Right lobe of liver (tissue), 4 donors: ENCODE results near the gene NAALADL2.

Experiments used
- CTCF ChIP-seq, 4 donors: fragments of 200-600 bp in 3 of 4; fragments of 450-650 bp in 1 of 4; IDR thresholded peaks; one replicate each; pipeline versions ENCODE4 v1.5.1 to v1.8.0; 2016 to 2022; ENCODE audit warnings: antibody characterized with exemption in 4 of 4, mild to moderate bottlenecking in 2 of 4
- POLR2A ChIP-seq: fragments of 450-650 bp; IDR thresholded peaks from one replicate; pipeline ENCODE4 v1.6.1; 2017; ENCODE audit warnings: antibody characterized with exemption, mild to moderate bottlenecking
- donor health status: DM: no; HTN: no; CAD: no.
- donor health status: DM: no; HTN: no; CAD: no.
- donor health status: DM: no; HTN: yes; CAD: no.

DNA sequence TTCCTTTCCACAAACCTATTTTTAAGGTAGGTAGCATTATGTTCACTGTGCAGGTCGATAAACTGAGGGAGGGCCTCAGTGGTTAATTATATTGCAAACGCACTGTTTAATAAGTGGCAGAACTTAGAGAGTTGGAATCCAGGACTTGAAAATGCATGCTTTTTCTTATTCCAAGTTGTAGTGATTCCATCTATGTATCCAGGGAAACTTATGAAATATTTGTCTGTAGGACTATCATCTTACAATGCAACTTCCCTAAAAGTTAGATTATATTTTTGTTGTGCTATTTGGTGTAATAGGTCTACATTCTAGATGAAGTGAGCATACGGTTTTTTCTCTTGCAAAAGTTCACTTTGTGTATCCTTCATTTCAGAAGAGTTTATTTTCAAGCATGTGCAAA, 419.5 kb downstream of the NAALADL2 start:
- TF ChIP-seq CTCF (IDR thresholded peaks at IDR 0.05) (no peak), POLR2A (no peak)
